Measurements from ENCODE around the gene DNAH3. TPM values are rescaled to one million over a fixed set of nuclear protein-coding genes. Genes with fewer than 3 reads are reported as not detected.

DNAH3 gene
- total RNA-seq, 1 experiment from 2014 or later, result 0.70 TPM

DNA sequence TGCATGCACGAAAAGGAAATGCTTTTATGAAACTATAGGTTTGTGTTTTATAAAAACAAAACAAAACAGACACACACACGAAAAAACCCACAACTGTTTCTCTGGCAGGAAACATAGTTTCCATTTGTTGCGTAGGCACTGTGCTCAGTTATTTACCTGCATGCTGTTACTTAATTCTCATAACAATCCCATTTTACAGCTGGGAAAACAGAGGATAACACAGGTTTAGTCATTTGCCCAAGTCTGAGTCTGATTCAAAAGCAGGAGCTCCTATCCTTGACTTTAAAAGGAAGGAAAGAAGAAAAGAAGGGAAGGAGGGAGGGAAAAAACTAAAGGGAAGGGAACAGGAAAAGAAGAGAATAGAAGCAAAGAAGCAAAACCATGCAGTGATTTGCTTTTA lies 117.4 kb downstream of the DNAH3 start:
- BruUV-seq (replicated peaks), result no TSS peak
- no peaks in the 10 kb centered on the region for H4K20me1 ChIP-seq (ENCODE audit: insufficient read depth)
- no peaks in the 10 kb centered on the region for H3K27me3 ChIP-seq (ENCODE audit: insufficient read depth, low read depth)
- intact Hi-C loops (cut with micrococcal nuclease; ENCODE audit: unreplicated experiment), result no loop called here
- H3F3A ChIP-seq (ENCODE audit: insufficient read depth, low read depth), result no peaks in the 10 kb centered on the region
- no peak overlapping the region for H3K4me3 ChIP-seq
- CTCF ChIA-PET, result no interaction called here
- H3K9me3 ChIP-seq (ENCODE audit: insufficient read depth, low read depth), result no peaks in the 10 kb centered on the region
- H3K79me2 ChIP-seq (ENCODE audit: low read depth), result no peaks in the 10 kb centered on the region
- H3K36me3 ChIP-seq (ENCODE audit: low read depth), result no peaks in the 10 kb centered on the region
- no peak overlapping the region for H3K27ac ChIP-seq
- H3K4me2 ChIP-seq, result no peak overlapping the region
- no peak for DNase-seq
- H2AFZ ChIP-seq, result no peak overlapping the region
- POLR2A ChIA-PET (ENCODE audit: unreplicated experiment), result no interaction called here
- no peaks in the 10 kb centered on the region for H3K4me1 ChIP-seq (replicated peaks; ENCODE audit: insufficient read depth)
- no peaks in the 10 kb centered on the region for H3K9me2 ChIP-seq (ENCODE audit: insufficient read depth)
- TF ChIP-seq EZH2 (IDR thresholded peaks at IDR 0.05; ENCODE audit: low read depth), result no peak
- TF ChIP-seq, protein P1, sequence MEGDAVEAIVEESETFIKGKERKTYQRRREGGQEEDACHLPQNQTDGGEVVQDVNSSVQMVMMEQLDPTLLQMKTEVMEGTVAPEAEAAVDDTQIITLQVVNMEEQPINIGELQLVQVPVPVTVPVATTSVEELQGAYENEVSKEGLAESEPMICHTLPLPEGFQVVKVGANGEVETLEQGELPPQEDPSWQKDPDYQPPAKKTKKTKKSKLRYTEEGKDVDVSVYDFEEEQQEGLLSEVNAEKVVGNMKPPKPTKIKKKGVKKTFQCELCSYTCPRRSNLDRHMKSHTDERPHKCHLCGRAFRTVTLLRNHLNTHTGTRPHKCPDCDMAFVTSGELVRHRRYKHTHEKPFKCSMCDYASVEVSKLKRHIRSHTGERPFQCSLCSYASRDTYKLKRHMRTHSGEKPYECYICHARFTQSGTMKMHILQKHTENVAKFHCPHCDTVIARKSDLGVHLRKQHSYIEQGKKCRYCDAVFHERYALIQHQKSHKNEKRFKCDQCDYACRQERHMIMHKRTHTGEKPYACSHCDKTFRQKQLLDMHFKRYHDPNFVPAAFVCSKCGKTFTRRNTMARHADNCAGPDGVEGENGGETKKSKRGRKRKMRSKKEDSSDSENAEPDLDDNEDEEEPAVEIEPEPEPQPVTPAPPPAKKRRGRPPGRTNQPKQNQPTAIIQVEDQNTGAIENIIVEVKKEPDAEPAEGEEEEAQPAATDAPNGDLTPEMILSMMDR (conservative IDR thresholded peaks at IDR 0.05), result no peak

DNA sequence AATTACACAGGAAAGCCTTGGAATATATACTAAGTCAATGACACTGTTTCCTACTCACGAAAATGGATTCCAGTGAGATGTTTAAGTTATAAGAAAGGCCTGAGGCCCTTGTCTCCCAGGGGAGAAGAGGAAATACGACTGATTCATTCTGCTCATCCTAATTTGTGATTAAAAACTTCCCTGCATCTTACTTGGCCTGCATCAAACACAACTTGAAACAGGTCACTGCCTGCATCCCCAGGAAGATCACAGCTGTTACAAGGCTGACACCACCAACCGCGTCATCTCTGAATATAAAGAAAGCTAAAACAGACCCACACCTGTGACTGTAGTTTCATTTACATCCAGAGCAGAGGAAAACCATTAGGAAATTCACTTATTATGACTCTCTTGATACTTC lies 121.9 kb downstream of the DNAH3 start:
- ChIA-PET POLR2A (ENCODE audit: unreplicated experiment) (interaction anchor here (0.6 kb wide), 1 partner anchor 40 kb away, joined by 5 read pairs; no protein-coding TSS in a partner anchor), CTCF (interaction anchor here (0.7 kb wide), 1 partner anchor 115 kb away, joined by 4 read pairs; no protein-coding TSS in a partner anchor)
- DNase-seq, result no peak
- no TSS peak for BruUV-seq (replicated peaks)
- no peaks in the 10 kb centered on the region for H3K27me3 ChIP-seq (ENCODE audit: insufficient read depth, low read depth)
- H3K79me2 ChIP-seq (ENCODE audit: low read depth), result no peaks in the 10 kb centered on the region
- intact Hi-C loops (cut with micrococcal nuclease; ENCODE audit: unreplicated experiment), result no loop called here
- H3K4me3 ChIP-seq, result no peak overlapping the region
- H2AFZ ChIP-seq, result no peak overlapping the region
- TF ChIP-seq, protein P1 (conservative IDR thresholded peaks at IDR 0.05), result no peak
- TF ChIP-seq EZH2 (IDR thresholded peaks at IDR 0.05; ENCODE audit: low read depth), result no peak
- no peaks in the 10 kb centered on the region for H3F3A ChIP-seq (ENCODE audit: insufficient read depth, low read depth)
- H3K27ac ChIP-seq, result no peak overlapping the region
- no peaks in the 10 kb centered on the region for H4K20me1 ChIP-seq (ENCODE audit: insufficient read depth)
- no peaks in the 10 kb centered on the region for H3K9me3 ChIP-seq (ENCODE audit: insufficient read depth, low read depth)
- H3K36me3 ChIP-seq (ENCODE audit: low read depth), result no peaks in the 10 kb centered on the region
- no peaks in the 10 kb centered on the region for H3K4me1 ChIP-seq (replicated peaks; ENCODE audit: insufficient read depth)
- H3K9me2 ChIP-seq (ENCODE audit: insufficient read depth), result no peaks in the 10 kb centered on the region
- H3K4me2 ChIP-seq, result no peak overlapping the region

DNA sequence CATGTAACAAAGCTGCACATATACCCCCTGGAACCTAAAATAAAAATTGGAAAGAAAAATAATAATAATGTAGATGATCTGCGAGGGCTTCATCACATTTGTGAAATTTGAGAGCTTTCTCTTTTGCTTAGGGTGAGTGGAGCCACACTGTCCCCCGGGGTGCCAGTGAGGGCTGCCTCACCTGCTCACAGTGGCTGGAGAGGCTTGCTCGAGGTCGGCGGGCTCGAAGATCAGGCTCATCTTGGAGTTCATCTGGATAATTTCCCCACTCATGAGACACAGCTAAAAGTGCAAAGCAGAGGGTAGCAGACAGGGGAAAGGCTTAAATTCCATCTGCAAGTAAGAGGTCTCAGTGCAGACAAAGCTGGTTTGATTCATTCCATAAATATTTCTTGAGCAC lies 123.8 kb downstream of the DNAH3 start:
- Histone ChIP-seq H3K36me3 (ENCODE audit: low read depth) (no peaks in the 10 kb centered on the region), H3K4me2 (no peak overlapping the region), H2AFZ (no peak overlapping the region), H3F3A (ENCODE audit: insufficient read depth, low read depth) (no peaks in the 10 kb centered on the region), H3K4me3 (no peak overlapping the region), H3K9me2 (ENCODE audit: insufficient read depth) (no peaks in the 10 kb centered on the region), H3K4me1 (replicated peaks; ENCODE audit: insufficient read depth) (no peaks in the 10 kb centered on the region), H4K20me1 (ENCODE audit: insufficient read depth) (no peaks in the 10 kb centered on the region), H3K9me3 (ENCODE audit: insufficient read depth, low read depth) (no peaks in the 10 kb centered on the region), H3K27ac (no peak overlapping the region), H3K79me2 (ENCODE audit: low read depth) (no peaks in the 10 kb centered on the region), H3K27me3 (ENCODE audit: insufficient read depth, low read depth) (no peaks in the 10 kb centered on the region)
- TF ChIP-seq, protein P1 (conservative IDR thresholded peaks at IDR 0.05), result no peak
- no peak for TF ChIP-seq EZH2 (IDR thresholded peaks at IDR 0.05; ENCODE audit: low read depth)
- ChIA-PET CTCF (no interaction called here), POLR2A (ENCODE audit: unreplicated experiment) (no interaction called here)
- BruUV-seq (replicated peaks), result no TSS peak
- intact Hi-C loops (cut with micrococcal nuclease; ENCODE audit: unreplicated experiment), result no loop called here
- no peak for DNase-seq

Data from PC-9 (cell line).